Osteocyte (in vitro differentiated cells): ENCODE measurements around the gene SAP30BP. TPM values are rescaled to one million over a fixed set of nuclear protein-coding genes. Genes with fewer than 3 reads are reported as not detected.

Experiments
- DNase-seq: peaks from one replicate; pipeline ENCODE4 v3.0.0; 2021; ENCODE audit warnings: mixed read lengths; ENCODE audit not compliant: unreplicated experiment; ENCODE audit errors: extremely low spot score
- H3K27ac Mint-ChIP-seq: one replicate; pipeline ENCODE4 v1.8.0; 2021; ENCODE audit warnings: mild to moderate bottlenecking, mixed read lengths; ENCODE audit not compliant: unreplicated experiment
- H3K27me3 Mint-ChIP-seq: one replicate; pipeline ENCODE4 v1.8.0; 2021; ENCODE audit warnings: mixed read lengths; ENCODE audit not compliant: unreplicated experiment
- H3K36me3 Mint-ChIP-seq: one replicate; pipeline ENCODE4 v1.8.0; 2021; ENCODE audit warnings: mixed read lengths; ENCODE audit not compliant: unreplicated experiment
- H3K4me1 Mint-ChIP-seq: one replicate; pipeline ENCODE4 v1.8.0; 2021; ENCODE audit warnings: mixed read lengths; ENCODE audit not compliant: unreplicated experiment
- H3K4me3 Mint-ChIP-seq: one replicate; pipeline ENCODE4 v1.8.0; 2021; ENCODE audit warnings: mild to moderate bottlenecking, moderate library complexity, mixed read lengths; ENCODE audit not compliant: unreplicated experiment
- H3K9me3 Mint-ChIP-seq: one replicate; pipeline ENCODE4 v1.8.0; 2021; ENCODE audit warnings: mixed read lengths; ENCODE audit not compliant: unreplicated experiment
- CTCF ChIP-seq: fragments of 200-600 bp; sonication (generic); IDR thresholded peaks from 2 replicates; pipeline ENCODE4 v1.5.0; 2021; ENCODE audit warnings: antibody characterized with exemption, mild to moderate bottlenecking, moderate library complexity
- total RNA-seq: library from RNA; stranded (reverse); gene quantifications from 2 replicates; pipeline ENCODE4 v1.2.1, GENCODE V29; 2021

Gene SAP30BP
- total RNA-seq, 1 donor from 2014 or later = 103 TPM

GRCh38 chr17:75723171-75723930, 56.2 kb downstream of the SAP30BP start:
- no peaks in the 10 kb centered on the region for H3K27me3 Mint-ChIP-seq
- peaks cover 14% of the 10 kb centered on the region for H3K36me3 Mint-ChIP-seq
- peak overlapping the region; percentile 75 for H3K27ac Mint-ChIP-seq
- no peak for TF ChIP-seq CTCF
- DNase-seq = no peak
- peak overlapping the region; percentile 77 for H3K4me3 Mint-ChIP-seq
- H3K9me3 Mint-ChIP-seq = no peaks in the 10 kb centered on the region
- peaks cover 27% of the 10 kb centered on the region for H3K4me1 Mint-ChIP-seq

GRCh38 chr17:75724016-75725003, 57.2 kb downstream of the SAP30BP start:
- no peak for TF ChIP-seq CTCF
- H3K27me3 Mint-ChIP-seq = no peaks in the 10 kb centered on the region
- H3K4me1 Mint-ChIP-seq = peaks cover 27% of the 10 kb centered on the region
- no peaks in the 10 kb centered on the region for H3K9me3 Mint-ChIP-seq
- DNase-seq = no peak
- no peak overlapping the region for H3K27ac Mint-ChIP-seq
- H3K4me3 Mint-ChIP-seq = no peak overlapping the region
- H3K36me3 Mint-ChIP-seq = peaks cover 17% of the 10 kb centered on the region

GRCh38 chr17:75725504-75725903, 58.4 kb downstream of the SAP30BP start:
- Mint-ChIP-seq H3K9me3 (no peaks in the 10 kb centered on the region), H3K27ac (no peak overlapping the region), H3K4me3 (no peak overlapping the region), H3K36me3 (peaks cover 25% of the 10 kb centered on the region), H3K4me1 (peaks cover 19% of the 10 kb centered on the region), H3K27me3 (no peaks in the 10 kb centered on the region)
- DNase-seq = no peak
- no peak for TF ChIP-seq CTCF

GRCh38 chr17:75727391-75727790, 60.3 kb downstream of the SAP30BP start:
- Mint-ChIP-seq H3K36me3 (peaks cover 37% of the 10 kb centered on the region), H3K4me3 (no peak overlapping the region), H3K4me1 (peaks cover 10% of the 10 kb centered on the region), H3K27me3 (no peaks in the 10 kb centered on the region), H3K9me3 (no peaks in the 10 kb centered on the region), H3K27ac (no peak overlapping the region)
- TF ChIP-seq CTCF = no peak
- no peak for DNase-seq

GRCh38 chr17:75729351-75729750, 62.2 kb downstream of the SAP30BP start:
- H3K27ac Mint-ChIP-seq = no peak overlapping the region
- H3K27me3 Mint-ChIP-seq = no peaks in the 10 kb centered on the region
- DNase-seq = no peak
- no peak overlapping the region for H3K4me3 Mint-ChIP-seq
- peaks cover 48% of the 10 kb centered on the region for H3K36me3 Mint-ChIP-seq
- no peak for TF ChIP-seq CTCF
- no peaks in the 10 kb centered on the region for H3K9me3 Mint-ChIP-seq
- peaks cover 5% of the 10 kb centered on the region for H3K4me1 Mint-ChIP-seq
